Measurements from ENCODE around the gene SCYGR5. TPM values are rescaled to one million over a fixed set of nuclear protein-coding genes. Genes with fewer than 3 reads are reported as not detected.

SCYGR5 gene
- total and polyA plus RNA-seq, 2 experiments from 2014 or later, result not detected

Other genes starting within 250 kb of the SCYGR5 start
- gene AGFG1, start 194.6 kb upstream of the SCYGR5 start, total RNA-seq (2014; rRNA removed; shearing (Covaris generic)), result 96.4 and 113 TPM in 2 replicates
- gene AGFG1, start 194.6 kb upstream of the SCYGR5 start, polyA plus RNA-seq (2016; fragmentation: Nextera tagmentation; extraction: Ambion mirVana), result 13.8 and 14.5 TPM in 2 replicates
- not detected in 2 replicates for gene SCYGR2, start 67.9 kb upstream of the SCYGR5 start, total RNA-seq (2014; rRNA removed; shearing (Covaris generic))
- not detected in 2 replicates for gene SCYGR2, start 67.9 kb upstream of the SCYGR5 start, polyA plus RNA-seq (2016; fragmentation: Nextera tagmentation; extraction: Ambion mirVana)
- gene SCYGR3, start 52.0 kb upstream of the SCYGR5 start, total RNA-seq (2014; rRNA removed; shearing (Covaris generic)), result not detected in 2 replicates
- not detected in 2 replicates for gene SCYGR3, start 52.0 kb upstream of the SCYGR5 start, polyA plus RNA-seq (2016; fragmentation: Nextera tagmentation; extraction: Ambion mirVana)
- gene SCYGR4, start 49.3 kb upstream of the SCYGR5 start, total RNA-seq (2014; rRNA removed; shearing (Covaris generic)), result not detected in 2 replicates
- gene SCYGR4, start 49.3 kb upstream of the SCYGR5 start, polyA plus RNA-seq (2016; fragmentation: Nextera tagmentation; extraction: Ambion mirVana), result not detected in 2 replicates
- 9.1 and 12.0 TPM in 2 replicates for gene SLC19A3, start 51.2 kb downstream of the SCYGR5 start, total RNA-seq (2014; rRNA removed; shearing (Covaris generic))
- gene SLC19A3, start 51.2 kb downstream of the SCYGR5 start, polyA plus RNA-seq (2016; fragmentation: Nextera tagmentation; extraction: Ambion mirVana), result 3.5 and 4.2 TPM in 2 replicates
- gene SCYGR6, start 58.0 kb downstream of the SCYGR5 start, total RNA-seq (2014; rRNA removed; shearing (Covaris generic)), result not detected in 2 replicates
- gene SCYGR6, start 58.0 kb downstream of the SCYGR5 start, polyA plus RNA-seq (2016; fragmentation: Nextera tagmentation; extraction: Ambion mirVana), result not detected in 2 replicates
- gene SCYGR7, start 61.5 kb downstream of the SCYGR5 start, total RNA-seq (2014; rRNA removed; shearing (Covaris generic)), result not detected in 2 replicates
- gene SCYGR7, start 61.5 kb downstream of the SCYGR5 start, polyA plus RNA-seq (2016; fragmentation: Nextera tagmentation; extraction: Ambion mirVana), result not detected in 2 replicates
- not detected in 2 replicates for gene SCYGR8, start 79.1 kb downstream of the SCYGR5 start, total RNA-seq (2014; rRNA removed; shearing (Covaris generic))
- gene SCYGR8, start 79.1 kb downstream of the SCYGR5 start, polyA plus RNA-seq (2016; fragmentation: Nextera tagmentation; extraction: Ambion mirVana), result not detected in 2 replicates
- gene CCL20, start 147.0 kb downstream of the SCYGR5 start, total RNA-seq (2014; rRNA removed; shearing (Covaris generic)), result not detected in 2 replicates
- gene CCL20, start 147.0 kb downstream of the SCYGR5 start, polyA plus RNA-seq (2016; fragmentation: Nextera tagmentation; extraction: Ambion mirVana), result not detected in 2 replicates
- gene DAW1, start 204.8 kb downstream of the SCYGR5 start, total RNA-seq (2014; rRNA removed; shearing (Covaris generic)), result 0.47 and 2.0 TPM in 2 replicates
- 0.71 and 0.87 TPM in 2 replicates for gene DAW1, start 204.8 kb downstream of the SCYGR5 start, polyA plus RNA-seq (2016; fragmentation: Nextera tagmentation; extraction: Ambion mirVana)